HepG2 (cell line): ENCODE measurements around the gene CFAP45. TPM values are rescaled to one million over a fixed set of nuclear protein-coding genes. Genes with fewer than 3 reads are reported as not detected.

ENCODE experiments used
- ATAC-seq: fragments of 200-7000 bp; cut with Tn5 transposase; 3 replicates; pipeline ENCODE4 v1.9.1; 2020; ENCODE audit warnings: mild to moderate bottlenecking, moderate library complexity
- BruUV-seq: library from RNA; stranded (reverse); fragments of 400-500 nt; replicated peaks from 2 replicates; lab custom pipeline; 2021; lab: Mats Ljungman, UMichigan
- CTCF ChIA-PET: fragments of 300-600 bp; formaldehyde crosslinking; extraction: SDS; loops from one replicate; lab custom pipeline; 2021; ENCODE audit warnings: low total read pairs, inconsistent platforms, low intra/inter-chr PET ratio; lab: Yijun Ruan, JAX
- POLR2A ChIA-PET: fragments of 350-600 bp; sonication (Branson Sonifier 250); formaldehyde crosslinking; loops from one replicate; lab custom pipeline; 2020; ENCODE audit warnings: antibody characterized with exemption, inconsistent platforms; lab: Yijun Ruan, JAX
- DNase-seq: peaks from one replicate; pipeline ENCODE4 v3.0.0-alpha.2; 2015; ENCODE audit warnings: low spot score
- FAIRE-seq: peaks from 3 replicates; lab custom pipeline; 2011; peaks lifted over from hg19 to GRCh38; lab: Jason Lieb, UNC
- H2AFZ ChIP-seq: one replicate; pipeline ENCODE4 v1.6.1; 2011; ENCODE audit warnings: low read length, inconsistent platforms
- H3K27ac ChIP-seq: fragments of 300-600 bp; 3 replicates; pipeline ENCODE4 v1.8.0; 2011; ENCODE audit warnings: mixed run types, mild to moderate bottlenecking, mixed read lengths, low read length, inconsistent platforms; ENCODE audit not compliant: insufficient read depth; ENCODE audit errors: extremely low read length
- H3K27me3 ChIP-seq, 2 experiments: fragments of 200-600 bp in 1 of 2; 2 replicates in 1 of 2; 3 replicates in 1 of 2; pipeline versions ENCODE4 v1.6.0 to v1.8.0; 2011; ENCODE audit warnings: low read length in 2 of 2, mild to moderate bottlenecking in 2 of 2, moderate library complexity in 2 of 2, inconsistent platforms in 1 of 2; ENCODE audit not compliant: insufficient read depth in 2 of 2, control insufficient read depth in 1 of 2
- H3K36me3 ChIP-seq, 2 experiments: fragments of 200-600 bp in 1 of 2; replicated peaks in 1 of 2; 2 replicates in 1 of 2; 3 replicates in 1 of 2; pipeline versions ENCODE4 v1.5.1 to v1.8.0; 2011; ENCODE audit warnings: low read length in 2 of 2, inconsistent platforms in 1 of 2; ENCODE audit not compliant: insufficient read depth in 2 of 2, control insufficient read depth in 1 of 2
- H3K4me1 ChIP-seq: 2 replicates; pipeline ENCODE4 v1.5.1; 2012; ENCODE audit warnings: low read length, inconsistent platforms; ENCODE audit not compliant: insufficient read depth
- H3K4me2 ChIP-seq: 2 replicates; pipeline ENCODE4 v1.6.0; 2011; ENCODE audit warnings: low read depth, low read length, inconsistent platforms
- H3K4me3 ChIP-seq, 3 experiments: fragments of 200-600 bp in 1 of 3; sonication (generic), shearing (Covaris generic) in 1 of 3; replicated peaks in 1 of 3; 2 replicates each; pipeline ENCODE4 v1.5.1; 2011 to 2016; ENCODE audit warnings: low read length in 3 of 3, inconsistent platforms in 2 of 3, low read depth in 2 of 3, mild to moderate bottlenecking in 2 of 3, control low read depth in 1 of 3, mixed read lengths in 1 of 3; ENCODE audit not compliant: insufficient read depth in 1 of 3
- H3K79me2 ChIP-seq: one replicate; pipeline ENCODE4 v1.6.1; 2011; ENCODE audit warnings: low read length, inconsistent platforms; ENCODE audit not compliant: insufficient read depth
- H3K9ac ChIP-seq: 2 replicates; pipeline ENCODE4 v1.6.0; 2011; ENCODE audit warnings: mild to moderate bottlenecking, low read depth, low read length, inconsistent platforms; ENCODE audit not compliant: insufficient read depth
- H3K9me3 ChIP-seq: 2 replicates; pipeline ENCODE4 v1.5.1; 2012; ENCODE audit warnings: mild to moderate bottlenecking, low read length
- H4K20me1 ChIP-seq: 2 replicates; pipeline ENCODE4 v1.6.0; 2011; ENCODE audit warnings: inconsistent platforms, mild to moderate bottlenecking, low read length, moderate library complexity; ENCODE audit not compliant: insufficient read depth
- LCORL ChIP-seq, 2 experiments: fragments of 450-650 bp in 1 of 2; sonication (generic) in 1 of 2; formaldehyde crosslinking in 1 of 2; IDR thresholded peaks; 2 replicates each; pipeline versions ENCODE4 v1.5.0 to v1.6.1; 2017 to 2020; ENCODE audit warnings: antibody characterized with exemption in 1 of 2, missing genetic modification reagents in 1 of 2
- TGIF2 ChIP-seq: IDR thresholded peaks from 2 replicates; pipeline ENCODE4 v1.6.1; 2016; ENCODE audit warnings: control low read depth, missing compliant biosample characterization
- ZNF318 ChIP-seq: sonication (generic); formaldehyde crosslinking; IDR thresholded peaks from 2 replicates; pipeline ENCODE4 v1.4.0; 2020; ENCODE audit warnings: mild to moderate bottlenecking, missing genetic modification reagents
- ZSCAN9 ChIP-seq: IDR thresholded peaks from 2 replicates; pipeline ENCODE4 v1.6.1; 2016; ENCODE audit warnings: borderline replicate concordance
- WGBS: methylation state at CpG from one replicate; pipeline ENCODE4 v1.1.6; 2017; ENCODE audit warnings: low lambda C conversion rate; 5-methylcytosine and 5-hydroxymethylcytosine counted together
- in situ Hi-C: cut with HindIII; loops from 2 replicates; pipeline ENCODE4 v1.10.0; 2017; ENCODE audit warnings: low pct_unique_long_range_greater_than_20kb; ENCODE audit not compliant: extremely low pct_ligation_motif_present
- intact Hi-C: fragments of 100-400 bp; cut with micrococcal nuclease; formaldehyde crosslinking; loops from one replicate; pipeline ENCODE4 v1.10.0; 2022; ENCODE audit not compliant: unreplicated experiment
- polyA plus RNA-seq, 8 experiments: library from polyadenylated mRNA; depleted of rRNA in 3 of 8; stranded (reverse) in 7 of 8; unstranded in 1 of 8; fragments of >200 nt; fragmentation: Illumina TruSeq in 4 of 8; extraction: Trizol in 4 of 8; gene quantifications; 2 replicates each; pipeline versions ENCODE4 v1.2.1 to v1.2.3, GENCODE V29; 2011 to 2016; ENCODE audit warnings: low read depth in 4 of 8, missing spikeins in 1 of 8, mixed read lengths in 1 of 8; ENCODE audit not compliant: insufficient read depth in 1 of 8
- total RNA-seq, 5 experiments: library from RNA; depleted of rRNA; stranded (reverse); fragments of >200 nt; fragmentation: Illumina TruSeq; extraction: Trizol; gene quantifications; 2 replicates each; pipeline ENCODE4 v1.2.3, GENCODE V29; 2016; ENCODE audit warnings: low read depth in 1 of 5
- TF ChIP-seq, protein P1 (sequence below): IDR thresholded peaks from 2 replicates; pipeline ENCODE4 v1.6.1; 2016; ENCODE audit warnings: mild to moderate bottlenecking

Gene CFAP45
- total and polyA plus RNA-seq, 2 of the 13 experiments (the other 11 are each of a cell fraction or from before 2014, with no cell fraction given): not detected

- peak; percentile 32 for DNase-seq
- no peak for FAIRE-seq
- 19% methylated on average over 6 of the region's 6 CpGs for WGBS
- Histone ChIP-seq H4K20me1 (no peaks in the 10 kb centered on the region), H3K4me3 (no peak overlapping the region), H2AFZ (no peak overlapping the region), H3K27ac (no peak overlapping the region), H3K36me3 (no peaks in the 10 kb centered on the region), H3K4me2 (no peak overlapping the region), H3K9ac (no peak overlapping the region), H3K79me2 (no peaks in the 10 kb centered on the region), H3K9me3 (no peaks in the 10 kb centered on the region), H3K4me1 (no peaks in the 10 kb centered on the region), H3K27me3 (peaks cover 0 to 1% of the 10 kb centered on the region in 2 experiments; a peak in 2 of 5 replicates)
- intact Hi-C loops (no loop called here), in situ Hi-C loops (no loop called here)
- ChIA-PET POLR2A (no interaction called here), CTCF (no interaction called here)
- TF ChIP-seq, protein P1, sequence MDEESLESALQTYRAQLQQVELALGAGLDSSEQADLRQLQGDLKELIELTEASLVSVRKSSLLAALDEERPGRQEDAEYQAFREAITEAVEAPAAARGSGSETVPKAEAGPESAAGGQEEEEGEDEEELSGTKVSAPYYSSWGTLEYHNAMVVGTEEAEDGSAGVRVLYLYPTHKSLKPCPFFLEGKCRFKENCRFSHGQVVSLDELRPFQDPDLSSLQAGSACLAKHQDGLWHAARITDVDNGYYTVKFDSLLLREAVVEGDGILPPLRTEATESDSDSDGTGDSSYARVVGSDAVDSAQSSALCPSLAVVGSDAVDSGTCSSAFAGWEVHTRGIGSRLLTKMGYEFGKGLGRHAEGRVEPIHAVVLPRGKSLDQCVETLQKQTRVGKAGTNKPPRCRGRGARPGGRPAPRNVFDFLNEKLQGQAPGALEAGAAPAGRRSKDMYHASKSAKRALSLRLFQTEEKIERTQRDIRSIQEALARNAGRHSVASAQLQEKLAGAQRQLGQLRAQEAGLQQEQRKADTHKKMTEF (CRISPR knock-in tag): no peak
- 0 out of 2 replicates have a peak, but pooled peaks have one; percentile 18 for TF ChIP-seq LCORL (IDR thresholded peaks at IDR 0.05)
- no peak for TF ChIP-seq LCORL (CRISPR knock-in tag; IDR thresholded peaks at IDR 0.05)
- no peak for ATAC-seq
- no TSS peak for BruUV-seq
Measured at GRCh38 chr1:159881622-159882526, 18.1 kb downstream of the CFAP45 start.

DNA sequence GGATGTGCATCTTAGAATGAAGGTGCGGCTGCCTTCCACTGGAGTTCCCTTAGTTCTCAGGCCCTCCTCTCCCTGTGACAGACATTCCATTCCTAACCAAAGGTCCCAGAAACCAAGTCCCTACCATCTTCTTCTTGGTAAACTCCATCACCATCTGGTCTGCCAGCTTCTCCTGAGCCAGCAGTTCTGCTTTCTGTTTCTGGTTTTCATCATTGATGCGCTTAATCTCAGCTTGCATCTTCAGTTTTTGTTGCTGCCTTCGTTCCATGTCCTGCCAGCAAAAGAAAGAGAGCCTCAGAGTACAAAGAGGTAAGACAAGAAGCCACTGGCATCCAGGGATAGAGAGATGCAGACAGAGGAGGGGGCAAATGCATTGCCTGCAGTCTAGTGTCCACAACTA is 19.5 kb downstream of the CFAP45 start:
- in situ Hi-C loops (no loop called here), intact Hi-C loops (no loop called here)
- no TSS peak for BruUV-seq
- Histone ChIP-seq H3K4me3 (no peak overlapping the region), H3K4me2 (no peak overlapping the region), H4K20me1 (no peaks in the 10 kb centered on the region), H3K27ac (no peak overlapping the region), H3K79me2 (no peaks in the 10 kb centered on the region), H3K4me1 (no peaks in the 10 kb centered on the region), H3K27me3 (peaks cover 0 to 1% of the 10 kb centered on the region in 2 experiments; a peak in 2 of 5 replicates), H3K9ac (no peak overlapping the region), H2AFZ (no peak overlapping the region), H3K36me3 (no peaks in the 10 kb centered on the region), H3K9me3 (no peaks in the 10 kb centered on the region)
- no peak for FAIRE-seq
- 46% methylated on average over 3 of the region's 3 CpGs for WGBS
- POLR2A ChIA-PET: no interaction called here
- no peak for DNase-seq
- CTCF ChIA-PET: no interaction called here
- ATAC-seq: no peak
- TF ChIP-seq ZNF318 (no peak), ZSCAN9 (CRISPR knock-in tag) (no peak), TGIF2 (CRISPR knock-in tag) (no peak)
